GM23338 (cell line): ENCODE data around the gene SCGB3A1. TPM values are rescaled to one million over a fixed set of nuclear protein-coding genes. Genes with fewer than 3 reads are reported as not detected.

ENCODE experiments used
- ATAC-seq: fragments of 200-7000 bp; cut with Tn5 transposase; 3 replicates; pipeline ENCODE4 v1.9.1; 2020
- DNase-seq: peaks from one replicate; pipeline ENCODE4 v3.0.0-alpha.2; 2015; ENCODE audit warnings: low spot score
- H2AFZ ChIP-seq: fragments of 200-600 bp; sonication (generic); 2 replicates; pipeline ENCODE4 v1.8.0; 2016; ENCODE audit warnings: antibody characterized with exemption, mild to moderate bottlenecking, moderate library complexity
- H3F3A ChIP-seq: fragments of 200-600 bp; sonication (generic); replicated peaks from 2 replicates; pipeline ENCODE4 v1.8.0; 2017; ENCODE audit warnings: antibody characterized with exemption, mixed run types, low read depth
- H3K27ac ChIP-seq: fragments of 200-600 bp; sonication (generic); 2 replicates; pipeline ENCODE4 v1.6.1; 2016; ENCODE audit warnings: low read depth
- H3K27me3 ChIP-seq: fragments of 200-600 bp; sonication (generic); 2 replicates; pipeline ENCODE4 v1.8.0; 2016; ENCODE audit warnings: mild to moderate bottlenecking, mixed run types, moderate library complexity; ENCODE audit not compliant: insufficient read depth
- H3K36me3 ChIP-seq: fragments of 200-600 bp; sonication (generic); 2 replicates; pipeline ENCODE4 v1.8.0; 2016; ENCODE audit warnings: mild to moderate bottlenecking; ENCODE audit not compliant: insufficient read depth
- H3K4me1 ChIP-seq: fragments of 200-600 bp; sonication (generic); 2 replicates; pipeline ENCODE4 v1.8.0; 2016; ENCODE audit warnings: mild to moderate bottlenecking, moderate library complexity; ENCODE audit not compliant: insufficient read depth
- H3K4me2 ChIP-seq: fragments of 200-600 bp; sonication (generic); 2 replicates; pipeline ENCODE4 v1.7.1; 2017; ENCODE audit warnings: mixed run types
- H3K4me3 ChIP-seq: fragments of 200-600 bp; sonication (generic); 2 replicates; pipeline ENCODE4 v1.6.1; 2016; ENCODE audit warnings: mixed run types
- H3K79me2 ChIP-seq: fragments of 200-600 bp; sonication (generic); replicated peaks from 2 replicates; pipeline ENCODE4 v1.8.0; 2017; ENCODE audit warnings: mild to moderate bottlenecking; ENCODE audit not compliant: insufficient read depth
- H3K9me2 ChIP-seq: fragments of 200-600 bp; sonication (generic); 2 replicates; pipeline ENCODE4 v1.8.0; 2017; ENCODE audit not compliant: insufficient read depth
- H4K20me1 ChIP-seq: fragments of 200-600 bp; sonication (generic); replicated peaks from 2 replicates; pipeline ENCODE4 v1.8.0; 2017; ENCODE audit warnings: mild to moderate bottlenecking; ENCODE audit not compliant: insufficient read depth
- H3K27ac Mint-ChIP-seq: 2 replicates; pipeline ENCODE4 v1.8.0; 2020; ENCODE audit warnings: inconsistent platforms, mild to moderate bottlenecking, moderate library complexity, mixed read lengths
- H3K27me3 Mint-ChIP-seq: 3 replicates; pipeline ENCODE4 v1.8.0; 2022; ENCODE audit warnings: low read depth, mild to moderate bottlenecking, moderate library complexity, mixed read lengths, inconsistent platforms; ENCODE audit not compliant: insufficient read depth, poor library complexity
- H3K36me3 Mint-ChIP-seq: 3 replicates; pipeline ENCODE4 v1.8.0; 2021; ENCODE audit warnings: low read depth, mild to moderate bottlenecking, inconsistent platforms, moderate library complexity, mixed read lengths
- H3K4me1 Mint-ChIP-seq: 3 replicates; pipeline ENCODE4 v1.8.0; 2020; ENCODE audit warnings: mild to moderate bottlenecking, inconsistent platforms, mixed read lengths
- H3K4me3 Mint-ChIP-seq: 3 replicates; pipeline ENCODE4 v1.8.0; 2021; ENCODE audit warnings: moderate library complexity, mild to moderate bottlenecking, inconsistent platforms, mixed read lengths
- H3K9me3 Mint-ChIP-seq: 3 replicates; pipeline ENCODE4 v1.8.0; 2020; ENCODE audit warnings: moderate library complexity, mild to moderate bottlenecking, inconsistent platforms, mixed read lengths
- CREB1 ChIP-seq: fragments of 250-450 bp; sonication (Bioruptor Pico); IDR thresholded peaks from 2 replicates; pipeline ENCODE4 v1.5.0; 2020; ENCODE audit warnings: low read depth, mild to moderate bottlenecking, moderate library complexity
- ETS1 ChIP-seq: IDR thresholded peaks from 2 replicates; pipeline ENCODE4 v1.6.1; 2016; ENCODE audit warnings: antibody characterized with exemption
- EZH2phosphoT487 ChIP-seq: fragments of 200-600 bp; sonication (generic); IDR thresholded peaks from one replicate; pipeline ENCODE4 v1.8.1; 2018; ENCODE audit warnings: antibody characterized with exemption; ENCODE audit not compliant: unreplicated experiment
- JUNB ChIP-seq: IDR thresholded peaks from one replicate; pipeline ENCODE4 v1.6.1; 2016; ENCODE audit warnings: antibody characterized with exemption; ENCODE audit not compliant: unreplicated experiment
- NANOG ChIP-seq: IDR thresholded peaks from 2 replicates; pipeline ENCODE4 v1.6.1; 2016; ENCODE audit warnings: antibody characterized with exemption, borderline replicate concordance
- POLR2AphosphoS5 ChIP-seq: IDR thresholded peaks from 2 replicates; pipeline ENCODE4 v1.6.1; 2016; ENCODE audit warnings: antibody characterized with exemption, low read depth
- STAT1 ChIP-seq: IDR thresholded peaks from one replicate; pipeline ENCODE4 v1.6.1; 2016; ENCODE audit warnings: antibody characterized with exemption; ENCODE audit not compliant: unreplicated experiment
- ZNF114 ChIP-seq: fragments of 250-450 bp; sonication (Bioruptor Pico); IDR thresholded peaks from 2 replicates; pipeline ENCODE4 v1.5.0; 2020; ENCODE audit warnings: mild to moderate bottlenecking, moderate library complexity
- ZNF331 ChIP-seq: fragments of 250-450 bp; sonication (Bioruptor Pico); IDR thresholded peaks from 2 replicates; pipeline ENCODE4 v1.5.0; 2020; ENCODE audit warnings: low read depth, mild to moderate bottlenecking, moderate library complexity
- ZNF462 ChIP-seq: fragments of 250-450 bp; sonication (Bioruptor Pico); IDR thresholded peaks from 2 replicates; pipeline ENCODE4 v1.5.0; 2020; ENCODE audit warnings: mild to moderate bottlenecking, moderate library complexity
- polyA plus RNA-seq: library from polyadenylated mRNA; unstranded; fragments of >200 nt; fragmentation: Nextera tagmentation; extraction: Ambion mirVana; gene quantifications from 2 replicates; pipeline ENCODE4 v1.2.1, GENCODE V29; 2016
- total RNA-seq: library from RNA; depleted of rRNA; stranded (reverse); fragments of >200 nt; shearing (Covaris generic); gene quantifications from 2 replicates; pipeline ENCODE4 v1.2.3, GENCODE V29; 2014

The SCGB3A1 gene
- total and polyA plus RNA-seq, 2 experiments from 2014 or later = not detected

DNA sequence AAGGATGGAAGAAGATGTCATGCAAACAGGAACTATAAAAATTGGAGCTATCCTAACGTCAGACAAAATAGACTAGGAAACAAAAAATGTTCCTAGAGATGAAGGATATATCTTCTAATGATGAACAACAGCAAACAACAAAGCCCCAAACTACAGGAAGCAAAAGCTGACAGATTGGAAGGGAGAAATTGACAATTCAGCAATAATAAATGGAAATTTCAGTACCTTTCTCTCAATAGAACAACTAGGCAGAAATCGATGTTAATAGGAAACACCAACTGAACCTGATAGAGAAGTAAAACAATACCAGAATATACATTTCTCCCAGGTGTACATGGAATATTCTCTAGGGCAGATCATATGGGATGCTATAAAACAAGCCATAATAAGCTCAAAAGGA is 7.6 kb downstream of the SCGB3A1 start:
- Mint-ChIP-seq H3K4me3 (no peak overlapping the region), H3K27me3 (peaks cover 8% of the 10 kb centered on the region), H3K27ac (no peak overlapping the region), H3K4me1 (no peaks in the 10 kb centered on the region), H3K36me3 (no peaks in the 10 kb centered on the region), H3K9me3 (no peaks in the 10 kb centered on the region)
- Histone ChIP-seq H3K27me3 (peaks cover 8% of the 10 kb centered on the region), H3K9me2 (no peaks in the 10 kb centered on the region), H3K79me2 (no peaks in the 10 kb centered on the region), H3K4me1 (no peaks in the 10 kb centered on the region), H3F3A (no peaks in the 10 kb centered on the region), H2AFZ (no peak overlapping the region), H3K27ac (no peak overlapping the region), H4K20me1 (no peaks in the 10 kb centered on the region), H3K4me2 (no peak overlapping the region), H3K36me3 (no peaks in the 10 kb centered on the region), H3K4me3 (no peak overlapping the region)
- no peak for DNase-seq
- ATAC-seq = no peak
- no peak for TF ChIP-seq POLR2AphosphoS5
- TF ChIP-seq ZNF462 (CRISPR knock-in tag) = no peak
- TF ChIP-seq NANOG = no peak
- TF ChIP-seq CREB1 (CRISPR knock-in tag) = no peak
- TF ChIP-seq ETS1 = no peak
- TF ChIP-seq ZNF331 (CRISPR knock-in tag) = no peak
- no peak for TF ChIP-seq EZH2phosphoT487
- TF ChIP-seq JUNB = no peak
- TF ChIP-seq STAT1 = no peak
- no peak for TF ChIP-seq ZNF114 (CRISPR knock-in tag)
